RWPE2 (cell line): ENCODE data around the gene COQ9.

Experiments used
- ATAC-seq: fragments of 200-7000 bp; cut with Tn5 transposase; 3 replicates; pipeline ENCODE4 v1.9.1; 2021; ENCODE audit warnings: low read depth
- DNase-seq: peaks from one replicate; pipeline ENCODE4 v3.0.0-alpha.2; 2020; ENCODE audit warnings: low spot score
- H3K27ac ChIP-seq: fragments of 450-650 bp; 2 replicates; pipeline ENCODE4 v1.5.1; 2017; ENCODE audit warnings: mild to moderate bottlenecking; ENCODE audit not compliant: poor library complexity, severe bottlenecking
- H3K27me3 ChIP-seq: fragments of 250-450 bp; sonication (Bioruptor Pico); 2 replicates; pipeline ENCODE4 v1.5.1; 2021; ENCODE audit warnings: mild to moderate bottlenecking, moderate library complexity; ENCODE audit not compliant: insufficient read depth, poor library complexity, severe bottlenecking
- H3K36me3 ChIP-seq: fragments of 250-450 bp; sonication (Bioruptor Pico); 2 replicates; pipeline ENCODE4 v1.5.1; 2020; ENCODE audit warnings: low read depth, mild to moderate bottlenecking, moderate library complexity
- H3K4me1 ChIP-seq: fragments of 250-450 bp; sonication (Bioruptor Pico); 2 replicates; pipeline ENCODE4 v1.5.1; 2021; ENCODE audit warnings: mild to moderate bottlenecking, moderate library complexity; ENCODE audit not compliant: insufficient read depth, poor library complexity, severe bottlenecking
- H3K4me3 ChIP-seq: fragments of 250-450 bp; sonication (Bioruptor Pico); 2 replicates; pipeline ENCODE4 v1.5.1; 2021; ENCODE audit warnings: mild to moderate bottlenecking, moderate library complexity; ENCODE audit not compliant: severe bottlenecking
- H3K9me3 ChIP-seq: fragments of 250-450 bp; sonication (Bioruptor Pico); 2 replicates; pipeline ENCODE4 v1.5.1; 2021; ENCODE audit warnings: mild to moderate bottlenecking, moderate library complexity; ENCODE audit not compliant: severe bottlenecking
- TF ChIP-seq, protein P1 (sequence below): fragments of 450-650 bp; IDR thresholded peaks from one replicate; pipeline ENCODE4 v1.5.1; 2017; ENCODE audit warnings: mild to moderate bottlenecking, moderate library complexity; ENCODE audit not compliant: poor library complexity, severe bottlenecking

COQ9 gene

DNA sequence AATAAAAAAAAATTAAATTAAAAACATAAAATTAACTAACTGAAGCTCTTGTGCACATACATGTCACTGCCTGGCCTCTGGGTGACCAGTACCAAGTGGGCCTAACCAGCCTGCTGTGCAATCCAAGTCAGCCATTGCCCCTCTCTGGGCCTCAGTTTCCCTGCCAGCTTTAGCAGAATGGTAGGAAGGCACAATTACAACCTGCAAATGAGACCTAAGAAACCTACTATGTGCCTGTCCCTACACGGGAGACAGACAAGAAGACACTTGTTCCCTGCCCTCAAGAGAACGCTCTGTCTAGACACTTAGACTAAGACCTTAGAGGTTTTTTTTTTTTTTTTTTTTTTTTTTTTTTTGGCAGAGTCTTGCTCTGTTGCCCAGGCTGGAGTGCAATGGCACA, 1.8 kb upstream of the COQ9 start:
- TF ChIP-seq, protein P1, sequence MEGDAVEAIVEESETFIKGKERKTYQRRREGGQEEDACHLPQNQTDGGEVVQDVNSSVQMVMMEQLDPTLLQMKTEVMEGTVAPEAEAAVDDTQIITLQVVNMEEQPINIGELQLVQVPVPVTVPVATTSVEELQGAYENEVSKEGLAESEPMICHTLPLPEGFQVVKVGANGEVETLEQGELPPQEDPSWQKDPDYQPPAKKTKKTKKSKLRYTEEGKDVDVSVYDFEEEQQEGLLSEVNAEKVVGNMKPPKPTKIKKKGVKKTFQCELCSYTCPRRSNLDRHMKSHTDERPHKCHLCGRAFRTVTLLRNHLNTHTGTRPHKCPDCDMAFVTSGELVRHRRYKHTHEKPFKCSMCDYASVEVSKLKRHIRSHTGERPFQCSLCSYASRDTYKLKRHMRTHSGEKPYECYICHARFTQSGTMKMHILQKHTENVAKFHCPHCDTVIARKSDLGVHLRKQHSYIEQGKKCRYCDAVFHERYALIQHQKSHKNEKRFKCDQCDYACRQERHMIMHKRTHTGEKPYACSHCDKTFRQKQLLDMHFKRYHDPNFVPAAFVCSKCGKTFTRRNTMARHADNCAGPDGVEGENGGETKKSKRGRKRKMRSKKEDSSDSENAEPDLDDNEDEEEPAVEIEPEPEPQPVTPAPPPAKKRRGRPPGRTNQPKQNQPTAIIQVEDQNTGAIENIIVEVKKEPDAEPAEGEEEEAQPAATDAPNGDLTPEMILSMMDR = no peak
- H3K36me3 ChIP-seq = peaks cover 42% of the 10 kb centered on the region
- H3K4me1 ChIP-seq = peaks cover 2% of the 10 kb centered on the region
- no peak overlapping the region for H3K4me3 ChIP-seq
- H3K9me3 ChIP-seq = no peaks in the 10 kb centered on the region
- DNase-seq = no peak
- H3K27ac ChIP-seq = no peak overlapping the region
- no peak for ATAC-seq
- no peaks in the 10 kb centered on the region for H3K27me3 ChIP-seq

DNA sequence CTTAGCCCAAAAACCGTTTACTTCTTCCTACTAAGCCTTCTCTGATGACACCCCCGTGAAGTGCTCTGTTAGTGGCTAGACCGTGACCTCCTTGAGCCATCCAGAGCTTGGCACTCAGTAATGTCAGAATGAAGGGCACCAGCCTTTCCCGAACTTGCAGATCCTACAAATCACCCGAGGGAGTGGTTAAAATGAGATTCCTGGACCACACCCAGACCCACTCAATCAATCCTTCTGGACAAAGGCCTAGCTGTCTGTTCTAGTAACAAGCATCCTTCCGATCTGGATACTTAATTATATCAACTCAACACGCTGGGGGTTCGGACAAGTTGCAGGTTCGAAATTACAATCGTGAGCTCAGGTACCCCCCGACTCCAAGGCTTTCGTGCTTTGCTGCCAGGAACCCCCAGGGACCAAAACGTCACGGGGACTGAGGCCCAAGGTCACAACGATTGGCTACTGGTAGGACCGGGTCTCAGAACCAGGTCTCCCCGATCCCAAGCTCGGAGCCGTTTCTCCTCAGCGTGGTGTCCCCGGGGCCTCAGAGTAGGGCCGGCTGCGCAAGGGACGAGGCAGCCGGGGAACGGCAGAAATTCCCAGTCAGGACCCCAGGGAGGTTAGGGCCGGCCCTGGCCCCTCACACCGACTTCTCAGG, 621 bp upstream of the COQ9 start:
- H3K27ac ChIP-seq = peak overlapping the region; percentile 60
- H3K36me3 ChIP-seq = peaks cover 42% of the 10 kb centered on the region
- peak; percentile 31 for ATAC-seq
- H3K4me3 ChIP-seq = peak overlapping the region; percentile 86
- TF ChIP-seq, protein P1 = no peak
- no peaks in the 10 kb centered on the region for H3K27me3 ChIP-seq
- peaks cover 2% of the 10 kb centered on the region for H3K4me1 ChIP-seq
- H3K9me3 ChIP-seq = no peaks in the 10 kb centered on the region
- DNase-seq = no peak

DNA sequence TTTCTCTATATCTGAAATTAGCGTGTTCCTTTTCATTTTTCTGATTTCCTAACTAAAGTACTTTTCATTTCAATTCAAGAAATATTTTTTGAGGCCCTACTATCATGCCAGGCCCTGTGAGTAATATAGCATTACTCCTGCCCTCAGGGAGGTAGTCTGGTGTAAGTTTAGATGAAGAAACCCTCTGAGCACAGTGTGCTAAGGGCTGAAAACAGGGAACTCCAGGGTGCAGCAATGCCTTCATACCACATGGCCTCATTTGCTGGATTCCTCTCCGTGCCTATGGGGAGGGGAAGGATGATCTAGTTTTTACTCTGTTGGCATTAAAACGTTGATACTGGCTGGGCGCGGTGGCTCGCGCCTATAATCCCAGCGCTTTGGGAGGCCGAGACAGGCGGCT, 4.7 kb downstream of the COQ9 start:
- ATAC-seq (no peak), DNase-seq (no peak)
- H3K9me3 ChIP-seq = no peaks in the 10 kb centered on the region
- H3K4me3 ChIP-seq = no peak overlapping the region
- TF ChIP-seq, protein P1 = no peak
- H3K27me3 ChIP-seq = no peaks in the 10 kb centered on the region
- no peak overlapping the region for H3K27ac ChIP-seq
- peaks cover 54% of the 10 kb centered on the region for H3K36me3 ChIP-seq
- H3K4me1 ChIP-seq = no peaks in the 10 kb centered on the region

DNA sequence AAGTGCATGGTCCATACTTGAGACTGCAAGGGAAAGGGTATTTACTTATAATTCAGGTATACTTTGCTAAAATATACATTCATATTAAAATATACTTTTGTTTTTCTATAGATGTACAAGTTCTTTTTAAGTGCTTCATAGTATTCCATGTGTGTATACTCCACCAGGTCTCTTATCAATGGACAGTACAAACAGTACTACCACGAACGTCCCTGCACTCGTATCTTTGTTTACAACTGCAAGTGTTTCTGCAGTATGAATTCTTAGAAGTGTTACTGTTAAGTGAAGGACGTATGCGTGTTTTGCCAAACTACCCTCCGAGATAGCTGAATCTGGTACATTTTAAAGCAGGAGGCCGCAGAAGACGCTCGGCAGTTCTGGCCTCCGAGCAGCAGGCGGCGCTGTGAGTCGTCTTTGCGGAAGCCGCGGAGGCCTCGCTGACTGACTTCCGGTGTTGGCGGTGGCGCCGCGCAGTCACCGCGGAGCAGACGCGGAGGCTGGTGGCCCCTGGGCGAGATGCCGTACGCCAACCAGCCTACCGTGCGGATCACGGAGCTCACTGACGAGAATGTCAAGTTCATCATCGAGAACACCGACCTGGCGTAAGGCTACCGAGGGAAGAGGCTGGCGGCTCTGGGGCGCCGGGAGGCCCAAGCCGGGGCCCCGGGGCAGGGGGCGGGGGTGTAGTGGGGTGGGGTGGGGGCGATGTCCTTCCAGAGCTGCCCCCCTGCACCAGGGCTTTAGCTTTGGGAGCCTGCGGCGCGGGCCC, 15.1 kb downstream of the COQ9 start, which contains the start of gene POLR2C:
POLR2C (plus strand) TSS at position 471 of the 769 bp plus-strand sequence; CDS start at position 517, 46 bp downstream.
- peak within 1 kb of the TSS; percentile 49 for H3K4me3 ChIP-seq
- TF ChIP-seq, protein P1 = peak; percentile 96
- no peaks in the 10 kb centered on the region for H3K4me1 ChIP-seq
- DNase-seq = peak; percentile 86
- H3K27me3 ChIP-seq = no peaks in the 10 kb centered on the region
- peak; percentile 90 for ATAC-seq
- H3K36me3 ChIP-seq = peaks cover 62% of the 10 kb centered on the region
- no peaks in the 10 kb centered on the region for H3K9me3 ChIP-seq
- peak within 1 kb of the TSS; percentile 18 for H3K27ac ChIP-seq
